Tongue (tissue), 2 donors: Measurements from ENCODE around the gene LIN7B. TPM values are rescaled to one million over a fixed set of nuclear protein-coding genes. Genes with fewer than 3 reads are reported as not detected.

Experiments
- DNase-seq: peaks from one replicate; pipeline ENCODE4 v3.0.0-alpha.2; 2015
- total RNA-seq: library from RNA; depleted of rRNA; stranded (reverse); fragments of >200 nt; gene quantifications from one replicate; pipeline ENCODE4 v1.2.3, GENCODE V29; 2014

LIN7B gene
- total RNA-seq, 1 donor from 2014 or later: 6.1 TPM

- DNase-seq: peak; percentile 76
Measured at GRCh38 chr19:49094505-49095482, 19.4 kb upstream of the LIN7B start.

GRCh38 chr19:49097453-49098288 is 16.5 kb upstream of the LIN7B start:
- peak; percentile 90 for DNase-seq

- no peak for DNase-seq
Measured at GRCh38 chr19:49098795-49099194, 15.4 kb upstream of the LIN7B start.

DNA sequence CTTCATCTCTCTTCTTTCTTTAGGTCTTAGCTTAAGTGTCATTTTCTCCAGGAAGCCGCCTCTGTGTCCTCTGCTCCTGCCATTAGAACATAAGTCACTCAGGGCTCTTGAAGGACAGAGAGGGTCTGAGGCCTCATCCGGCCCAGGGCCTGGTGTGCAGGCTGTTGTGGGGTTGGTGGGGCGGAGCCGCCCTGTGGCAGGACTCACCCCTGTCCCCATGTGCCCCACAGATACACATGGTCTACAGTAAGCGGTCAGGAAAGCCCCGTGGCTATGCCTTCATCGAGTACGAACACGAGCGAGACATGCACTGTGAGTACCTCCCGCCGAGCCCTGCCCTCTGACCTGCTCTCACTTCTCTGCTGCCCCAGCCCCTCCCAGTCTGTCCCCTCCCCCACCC is 13.0 kb upstream of the LIN7B start:
- DNase-seq: no peak

DNA sequence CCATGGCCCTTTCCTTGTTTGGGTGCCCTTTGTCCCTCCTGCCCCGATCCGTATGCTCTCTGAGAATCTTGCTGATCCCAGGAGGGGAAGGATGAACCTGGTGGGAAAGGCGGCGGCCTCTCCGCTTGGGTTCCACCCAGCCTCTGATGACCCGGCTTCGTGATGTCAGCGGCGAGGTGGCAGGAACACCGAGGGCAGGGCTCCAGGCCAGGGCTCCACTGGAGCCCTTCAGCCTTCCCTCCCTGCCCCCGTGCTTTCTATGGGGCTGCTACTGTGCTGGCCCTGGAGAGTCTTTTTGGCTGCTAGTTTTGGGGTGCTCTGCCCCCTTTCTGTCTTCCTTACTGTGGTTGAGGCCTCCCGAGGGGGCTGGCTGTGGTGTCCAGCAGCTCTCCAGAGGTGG is 11.9 kb upstream of the LIN7B start:
- DNase-seq: no peak

- no peak for DNase-seq
Measured at GRCh38 chr19:49103331-49104085, 10.7 kb upstream of the LIN7B start.

GRCh38 chr19:49104229-49104864 is 9.8 kb upstream of the LIN7B start:
- peak; percentile 84 for DNase-seq

DNA sequence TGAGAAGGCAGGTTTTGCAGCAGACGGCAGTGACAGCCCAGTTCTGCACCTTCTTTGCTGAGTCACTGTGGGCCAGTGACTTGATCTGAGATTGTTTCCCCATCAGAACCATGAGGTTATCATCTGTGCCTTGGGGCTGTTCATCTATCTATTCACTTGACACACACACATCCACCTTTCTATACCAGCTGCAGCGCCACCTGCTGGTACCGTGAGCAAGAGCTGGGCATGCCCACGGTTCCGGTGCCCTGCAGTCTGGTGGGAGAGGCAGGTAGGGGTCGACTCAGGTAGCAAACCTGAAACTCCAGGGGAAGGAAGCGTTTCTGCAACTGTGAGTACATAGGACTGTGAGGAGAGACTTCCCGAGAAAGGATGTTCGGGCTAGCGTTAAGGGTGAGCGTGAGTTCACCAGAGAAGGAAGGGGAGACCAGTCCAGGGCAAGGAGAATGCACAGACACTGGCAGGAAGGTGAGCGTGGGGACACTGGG is 7.5 kb upstream of the LIN7B start:
- peak; percentile 64 for DNase-seq

GRCh38 chr19:49107625-49108459 is 6.3 kb upstream of the LIN7B start:
- DNase-seq: no peak

DNA sequence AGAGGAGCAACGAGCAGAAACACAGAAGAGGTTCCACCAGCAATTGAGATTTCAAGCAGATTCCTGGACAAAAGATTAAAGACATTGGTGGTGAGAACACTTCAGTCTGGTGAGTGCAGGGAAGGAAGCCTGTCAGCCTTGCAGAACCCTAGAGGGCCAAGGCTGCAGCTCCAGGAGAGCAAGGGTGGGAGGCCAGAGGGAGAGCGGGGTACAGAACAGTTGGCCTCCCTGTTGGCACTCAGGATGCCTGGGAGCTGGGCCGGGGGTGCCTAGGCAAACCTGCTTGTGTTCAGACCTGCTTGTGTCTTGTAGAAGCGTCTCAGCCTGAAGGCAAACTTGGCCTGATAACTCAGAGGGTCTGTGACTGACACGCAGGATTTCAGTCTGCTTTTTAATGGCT is 5.1 kb upstream of the LIN7B start:
- DNase-seq: no peak

DNA sequence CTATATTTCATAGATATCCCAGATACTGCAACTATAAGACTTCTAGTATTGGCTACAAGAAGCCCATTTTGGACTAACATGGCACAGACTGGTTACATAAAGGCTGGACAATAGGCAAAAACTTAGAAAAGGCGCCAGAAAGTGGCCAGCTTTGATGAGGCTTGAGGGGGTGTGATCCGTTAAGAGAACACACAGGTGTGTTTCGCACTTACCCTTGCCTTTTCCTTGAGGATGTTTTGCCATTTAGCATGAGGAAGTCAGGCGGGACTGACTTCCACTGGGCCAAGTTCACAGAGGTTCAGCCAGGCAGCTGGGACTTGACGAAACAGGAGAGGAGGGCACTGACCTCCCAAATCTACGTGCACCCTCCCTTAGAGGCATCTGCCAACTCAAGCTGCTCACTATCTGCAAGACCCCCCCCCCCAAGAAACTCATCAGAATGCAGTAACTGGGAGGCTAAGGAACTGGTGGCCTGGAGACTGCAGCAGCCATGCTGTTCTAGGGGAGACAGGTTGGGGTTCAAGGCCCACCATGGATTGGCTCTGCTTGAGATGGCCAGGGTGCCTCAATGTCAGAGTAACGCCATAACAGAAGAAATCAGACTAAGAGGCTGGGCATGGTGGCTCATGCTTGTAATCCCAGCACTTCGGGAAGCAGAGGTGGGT is 4.5 kb upstream of the LIN7B start:
- no peak for DNase-seq

- no peak for DNase-seq
Measured at GRCh38 chr19:49110567-49110966, 3.6 kb upstream of the LIN7B start.

GRCh38 chr19:49111218-49111998 is 2.8 kb upstream of the LIN7B start:
- DNase-seq: no peak

GRCh38 chr19:49114630-49115363 is 627 bp downstream of the LIN7B start:
- DNase-seq: peak; percentile 87

- no peak for DNase-seq
Measured at GRCh38 chr19:49116544-49116943, 2.4 kb downstream of the LIN7B start.

DNA sequence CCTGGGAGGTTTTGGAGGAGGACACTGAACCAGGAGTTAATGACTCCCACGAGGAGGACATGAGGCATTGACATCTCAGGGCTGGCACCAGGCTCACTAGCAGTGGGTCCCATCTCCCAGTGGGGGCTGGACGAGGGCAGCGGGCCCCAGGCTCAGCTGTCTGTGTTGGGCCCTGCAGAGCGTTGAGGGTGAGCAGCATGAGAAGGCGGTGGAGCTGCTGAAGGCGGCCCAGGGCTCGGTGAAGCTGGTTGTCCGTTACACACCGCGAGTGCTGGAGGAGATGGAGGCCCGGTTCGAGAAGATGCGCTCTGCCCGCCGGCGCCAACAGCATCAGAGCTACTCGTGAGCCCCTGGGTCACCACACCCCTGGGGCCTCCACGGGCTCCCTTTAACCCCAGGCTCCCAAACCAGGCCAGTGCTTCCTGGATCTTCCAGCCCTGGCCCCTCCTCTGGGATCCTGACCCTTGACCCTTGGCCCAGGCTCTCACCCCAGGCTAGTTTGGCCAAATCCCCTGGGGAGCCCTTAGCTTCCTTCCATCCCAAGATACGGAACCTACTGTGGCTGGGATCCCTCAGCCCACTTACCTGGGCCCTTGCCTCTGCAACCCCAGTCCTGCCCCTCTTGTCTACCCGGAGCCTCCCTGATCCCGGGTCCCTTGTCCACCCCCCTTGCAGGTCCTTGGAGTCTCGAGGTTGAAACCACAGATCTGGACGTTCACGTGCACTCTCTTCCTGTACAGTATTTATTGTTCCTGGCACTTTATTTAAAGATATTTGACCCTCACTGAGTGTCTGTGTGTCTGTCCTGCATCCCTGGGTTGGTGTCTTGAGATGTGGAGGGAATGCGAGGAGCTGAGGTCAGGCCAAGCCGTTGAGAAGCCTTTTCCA is 3.8 kb downstream of the LIN7B start:
- DNase-seq: no peak
